A673 (cell line): Measurements from ENCODE around the gene CLEC4A. TPM values are rescaled to one million over a fixed set of nuclear protein-coding genes. Genes with fewer than 3 reads are reported as not detected.
"Not testable (repeated sequence)": the region's sequence is repeated elsewhere in the genome, so short reads cannot be mapped to it uniquely, and the experiment has no call there.

Source experiments
- BruUV-seq: library from RNA; stranded (reverse); fragments of 400-500 nt; replicated peaks from 2 replicates; lab custom pipeline; 2021; lab: Mats Ljungman, UMichigan
- CTCF ChIA-PET: fragments of 300-600 bp; sonication (Branson Sonifier 250); formaldehyde crosslinking; loops from one replicate; lab custom pipeline; 2022; ENCODE audit warnings: antibody characterized with exemption; lab: Charles Lee
- POLR2A ChIA-PET: fragments of 300-600 bp; sonication (Branson Sonifier 250); formaldehyde crosslinking; loops from one replicate; lab custom pipeline; 2022; ENCODE audit warnings: antibody characterized with exemption; ENCODE audit not compliant: low non-redundant PET; lab: Charles Lee
- DNase-seq: peaks from one replicate; pipeline ENCODE4 v3.0.0-alpha.2; 2015; ENCODE audit warnings: low spot score
- H3K27ac ChIP-seq: fragments of 200-600 bp; sonication (generic); 2 replicates; pipeline ENCODE4 v1.5.1; 2016; ENCODE audit warnings: mixed run types, low read depth, mild to moderate bottlenecking, mixed read lengths, antibody characterized with exemption, low read length; ENCODE audit not compliant: poor library complexity, severe bottlenecking
- H3K27me3 ChIP-seq: fragments of 200-600 bp; sonication (generic); replicated peaks from 2 replicates; pipeline ENCODE4 v1.6.1; 2017; ENCODE audit warnings: mixed run types, low read depth, mild to moderate bottlenecking, mixed read lengths, antibody characterized with exemption, low read length; ENCODE audit not compliant: insufficient read depth, poor library complexity
- H3K36me3 ChIP-seq: fragments of 200-600 bp; sonication (generic); 2 replicates; pipeline ENCODE4 v1.6.1; 2016; ENCODE audit warnings: mixed run types, mild to moderate bottlenecking, mixed read lengths, antibody characterized with exemption, low read length; ENCODE audit not compliant: insufficient read depth, poor library complexity, severe bottlenecking
- H3K4me1 ChIP-seq: fragments of 200-600 bp; sonication (generic); 2 replicates; pipeline ENCODE4 v1.6.1; 2017; ENCODE audit warnings: mixed run types, mild to moderate bottlenecking, mixed read lengths, antibody characterized with exemption, low read length; ENCODE audit not compliant: insufficient read depth, poor library complexity, severe bottlenecking
- H3K4me3 ChIP-seq: fragments of 200-600 bp; sonication (generic); 2 replicates; pipeline ENCODE4 v1.5.1; 2016; ENCODE audit warnings: low read depth, mixed run types, mild to moderate bottlenecking, mixed read lengths, low read length; ENCODE audit not compliant: poor library complexity, severe bottlenecking
- H3K9me3 ChIP-seq: fragments of 200-600 bp; sonication (generic); 2 replicates; pipeline ENCODE4 v1.6.1; 2016; ENCODE audit warnings: mixed run types, low read depth, mild to moderate bottlenecking, mixed read lengths, antibody characterized with exemption, low read length; ENCODE audit not compliant: poor library complexity, severe bottlenecking
- CTCF ChIP-seq: fragments of 300-800, 200-600 bp; sonication (generic); conservative IDR thresholded peaks from 2 replicates; pipeline ENCODE4 v1.5.1; 2017; ENCODE audit warnings: low read depth, mild to moderate bottlenecking, antibody characterized with exemption, low read length, moderate library complexity, mixed read lengths
- EZH2 ChIP-seq: fragments of 200-600 bp; sonication (generic); IDR thresholded peaks from 2 replicates; pipeline ENCODE4 v1.6.1; 2017; ENCODE audit warnings: borderline replicate concordance, low read depth, mild to moderate bottlenecking, mixed read lengths, antibody characterized with exemption, low read length; ENCODE audit not compliant: poor library complexity, severe bottlenecking
- intact Hi-C: fragments of 100-400 bp; cut with micrococcal nuclease; formaldehyde crosslinking; loops from one replicate; pipeline ENCODE4 v1.10.0; 2022; ENCODE audit not compliant: unreplicated experiment
- total RNA-seq: library from RNA; stranded (reverse); gene quantifications from 2 replicates; pipeline ENCODE4 v1.2.3, GENCODE V29; 2021

The CLEC4A gene
- total RNA-seq, 1 experiment from 2014 or later: 0.84 TPM

GRCh38 chr12:8157484-8158198, 34.2 kb downstream of the CLEC4A start:
- CTCF ChIA-PET: interaction anchor here (0.6 kb wide), 1 partner anchor 1525 kb away, joined by 5 read pairs; no protein-coding TSS in a partner anchor

GRCh38 chr12:8172911-8173310, 49.5 kb downstream of the CLEC4A start:
- H3K4me3 ChIP-seq, H3K36me3 ChIP-seq, CTCF ChIA-PET, H3K9me3 ChIP-seq, H3K27me3 ChIP-seq, POLR2A ChIA-PET, intact Hi-C loops, DNase-seq, BruUV-seq, H3K27ac ChIP-seq, H3K4me1 ChIP-seq: not testable (repeated sequence)

More at GRCh38 chr12:8157484-8158198, 34.2 kb downstream of the CLEC4A start:
- POLR2A ChIA-PET: interaction anchor here (0.6 kb wide), 1 partner anchor 73 kb away, joined by 4 read pairs; no protein-coding TSS in a partner anchor
- intact Hi-C loops: no loop called here
- no peaks in the 10 kb centered on the region for H3K27me3 ChIP-seq
- TSS peak; percentile 82 for BruUV-seq
- H3K4me1 ChIP-seq: peaks cover 33% of the 10 kb centered on the region
- no peak for TF ChIP-seq EZH2
- no peak for TF ChIP-seq CTCF
- DNase-seq: peak; percentile 56
- peak overlapping the region; percentile 61 for H3K27ac ChIP-seq
- no peaks in the 10 kb centered on the region for H3K9me3 ChIP-seq
- no peak overlapping the region for H3K4me3 ChIP-seq
- no peaks in the 10 kb centered on the region for H3K36me3 ChIP-seq

GRCh38 chr12:8179989-8180585, 56.7 kb downstream of the CLEC4A start:
- CTCF ChIA-PET, H3K9me3 ChIP-seq, POLR2A ChIA-PET, BruUV-seq, H3K36me3 ChIP-seq, H3K27ac ChIP-seq, intact Hi-C loops, H3K4me1 ChIP-seq, H3K27me3 ChIP-seq: not testable (repeated sequence)
- TF ChIP-seq CTCF: peak; percentile 52
- H3K4me3 ChIP-seq: peak overlapping the region; percentile 59
- DNase-seq: peak; percentile 53

- H3K27me3 ChIP-seq, intact Hi-C loops, DNase-seq, H3K27ac ChIP-seq, H3K4me1 ChIP-seq, POLR2A ChIA-PET, H3K4me3 ChIP-seq, BruUV-seq, H3K9me3 ChIP-seq, H3K36me3 ChIP-seq: not testable (repeated sequence)
- CTCF ChIA-PET: interaction anchor here (0.6 kb wide), 1 partner anchor 50 kb away, joined by 3 read pairs; no protein-coding TSS in a partner anchor
These were observed 57.9 kb downstream of the CLEC4A start for GRCh38 chr12:8181271-8181670.

- H3K4me3 ChIP-seq, DNase-seq, H3K27me3 ChIP-seq, H3K9me3 ChIP-seq, intact Hi-C loops, POLR2A ChIA-PET, H3K36me3 ChIP-seq, BruUV-seq, H3K27ac ChIP-seq, CTCF ChIA-PET, H3K4me1 ChIP-seq: not testable (repeated sequence)
These were observed 59.5 kb downstream of the CLEC4A start for GRCh38 chr12:8182923-8183322.

DNA sequence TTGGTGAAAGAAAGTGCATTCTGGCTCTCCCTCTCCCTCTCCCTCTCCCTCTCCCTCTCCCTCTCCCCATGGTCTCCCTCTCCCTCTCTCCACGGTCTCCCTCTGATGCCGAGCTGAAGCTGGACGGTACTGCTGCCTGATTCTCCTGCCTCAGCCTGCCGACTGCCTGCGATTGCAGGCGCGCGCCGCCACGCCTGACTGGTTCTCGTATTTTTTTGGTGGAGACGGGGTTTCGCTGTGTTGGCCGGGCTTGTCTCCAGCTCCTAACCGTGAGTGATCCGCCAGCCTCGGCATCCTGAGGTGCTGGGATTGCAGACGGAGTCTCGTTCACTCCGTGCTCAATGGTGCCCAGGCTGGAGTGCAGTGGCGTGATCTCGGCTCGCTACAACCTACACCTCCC, 59.9 kb downstream of the CLEC4A start:
- H3K4me3 ChIP-seq, H3K27me3 ChIP-seq, POLR2A ChIA-PET, H3K4me1 ChIP-seq, H3K9me3 ChIP-seq, H3K36me3 ChIP-seq, BruUV-seq, intact Hi-C loops, DNase-seq, CTCF ChIA-PET, H3K27ac ChIP-seq: not testable (repeated sequence)
